Naive thymus-derived CD8-positive, alpha-beta T cell (primary cell): ENCODE measurements around the gene NT5C1B. TPM values are rescaled to one million over a fixed set of nuclear protein-coding genes. Genes with fewer than 3 reads are reported as not detected.
A peak's percentile ranks its signal among the peaks of the same experiment; 100 is the strongest.

Source experiments
- ATAC-seq, 2 donors: fragments of 150-1000 bp; cut with Tn5 transposase in 1 of 2; sonication (Bioruptor Pico), chemical (Tn5 transposase) in 1 of 2; 1 replicate in 1 of 2; 2 replicates in 1 of 2; pipeline ENCODE4 v1.10.0; 2021; ENCODE audit warnings: mild to moderate bottlenecking in 2 of 2, moderate library complexity in 2 of 2
- POLR2A ChIA-PET: fragments of 350-600 bp; sonication (Branson Sonifier 250); formaldehyde crosslinking; loops from one replicate; lab custom pipeline; 2021; ENCODE audit warnings: antibody characterized with exemption; lab: Charles Lee
- DNase-seq, 10 donors: peaks; one replicate each; pipeline versions ENCODE4 v3.0.0 to v3.0.0-alpha.2; 2020 to 2022
- H3K27ac Mint-ChIP-seq, 10 donors: one replicate each; pipeline ENCODE4 v1.8.0; 2020 to 2022; ENCODE audit warnings: mild to moderate bottlenecking in 10 of 10, mixed read lengths in 10 of 10, moderate library complexity in 4 of 10, inconsistent platforms in 1 of 10
- H3K27me3 Mint-ChIP-seq, 5 donors: one replicate each; pipeline ENCODE4 v1.8.0; 2021 to 2022; ENCODE audit warnings: mixed read lengths in 5 of 5
- H3K36me3 Mint-ChIP-seq, 3 donors: one replicate each; pipeline ENCODE4 v1.8.0; 2020 to 2022; ENCODE audit warnings: mixed read lengths in 3 of 3, mild to moderate bottlenecking in 2 of 3, inconsistent platforms in 1 of 3
- H3K4me1 Mint-ChIP-seq, 4 donors: one replicate each; pipeline ENCODE4 v1.8.0; 2021 to 2022; ENCODE audit warnings: mixed read lengths in 4 of 4
- H3K4me3 Mint-ChIP-seq, 10 donors: one replicate each; pipeline ENCODE4 v1.8.0; 2020 to 2022; ENCODE audit warnings: mild to moderate bottlenecking in 10 of 10, mixed read lengths in 10 of 10, moderate library complexity in 6 of 10, inconsistent platforms in 1 of 10
- H3K9me3 Mint-ChIP-seq, 9 donors: one replicate each; pipeline ENCODE4 v1.8.0; 2020 to 2022; ENCODE audit warnings: mixed read lengths in 9 of 9, mild to moderate bottlenecking in 3 of 9, inconsistent platforms in 1 of 9, moderate library complexity in 1 of 9
- polyA plus RNA-seq, 3 donors: library from polyadenylated mRNA; unstranded; fragments of 300-500 nt; fragmentation: Illumina TruSeq; gene quantifications; one replicate each; pipeline ENCODE4 v1.2.3, GENCODE V29; 2021
- total RNA-seq, 8 experiments: library from RNA in 2 of 8; stranded (reverse) in 2 of 8; gene quantifications; one replicate each; pipeline ENCODE4 v1.2.3 and lab custom pipeline; 2021 to 2026

NT5C1B gene
- total and polyA plus RNA-seq, 5 experiments from 2014 or later: 0.57 to 1.1 (median 0.60) TPM; not detected in 2

DNA sequence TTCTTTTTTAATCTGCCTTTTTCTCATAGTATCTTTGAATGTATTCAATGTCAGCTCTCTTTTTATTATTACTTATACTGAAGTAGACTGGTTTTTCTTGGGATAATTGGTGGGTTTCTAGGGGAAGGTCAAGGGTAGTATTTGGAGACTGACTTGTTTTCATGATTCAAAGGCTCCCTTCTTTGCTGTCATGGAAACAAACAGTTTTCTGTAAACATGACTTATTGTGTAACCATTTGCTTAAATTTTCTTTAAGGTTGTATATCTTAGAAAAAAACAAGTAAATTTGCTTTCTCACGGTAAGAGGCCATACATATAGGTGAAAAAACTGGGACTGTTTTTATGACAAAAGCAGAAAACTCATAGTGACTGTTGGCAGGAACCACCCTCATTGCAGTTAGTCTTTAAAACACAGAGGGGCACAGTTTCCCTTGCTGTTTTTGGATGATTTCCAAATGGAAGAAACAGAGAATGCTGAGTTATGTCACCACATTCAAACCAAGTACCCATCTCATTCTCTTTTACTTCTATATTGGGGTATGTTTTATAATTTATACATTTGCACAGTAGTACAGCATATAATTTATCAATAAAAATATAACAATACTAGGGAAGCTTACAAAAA lies 23.1 kb downstream of the NT5C1B start:
- Mint-ChIP-seq H3K27ac (no peak overlapping the region), H3K9me3 (peaks cover 0 to 15% (median 5%) of the 10 kb centered on the region in 9 donors), H3K27me3 (no peaks in the 10 kb centered on the region), H3K4me3 (no peak overlapping the region), H3K4me1 (peaks cover 0 to 11% (median 6%) of the 10 kb centered on the region in 4 donors), H3K36me3 (peaks cover 40 to 65% (median 60%) of the 10 kb centered on the region in 3 donors)
- ATAC-seq (no peak), DNase-seq (no peak)
- POLR2A ChIA-PET: no interaction called here

DNA sequence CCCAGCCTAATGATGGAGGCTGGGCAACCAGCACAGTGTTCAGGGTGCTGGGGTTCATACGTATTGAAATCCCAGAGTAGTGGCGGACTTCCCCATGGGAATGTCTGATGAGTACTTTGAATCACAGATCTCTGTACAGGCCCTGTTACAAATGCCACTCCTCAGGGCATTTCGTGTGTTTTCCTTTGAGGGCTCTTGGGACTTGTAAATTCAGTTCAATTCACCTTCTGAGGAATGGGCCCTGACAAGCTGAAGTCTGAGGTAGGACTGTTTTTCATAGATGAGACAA lies 28.6 kb downstream of the NT5C1B start:
- Mint-ChIP-seq H3K9me3 (peaks cover 0 to 15% (median 5%) of the 10 kb centered on the region in 9 donors), H3K27ac (peak overlapping the region; percentile 88 to 99 (median 94)), H3K4me1 (peaks cover 27 to 53% (median 48%) of the 10 kb centered on the region in 4 donors), H3K36me3 (peaks cover 14 to 47% (median 28%) of the 10 kb centered on the region in 3 donors), H3K27me3 (no peaks in the 10 kb centered on the region), H3K4me3 (peak overlapping the region; percentile 82 to 96 (median 90))
- DNase-seq: no peak
- ATAC-seq: no peak
- POLR2A ChIA-PET: interaction anchor here (0.9 to 2.3 kb wide), 11 partner anchors 14 to 1887 kb away, joined by 3 to 21 read pairs (median 5); partner anchors contain the start of genes GEN1, RHOB, SMC6 and TTC32

DNA sequence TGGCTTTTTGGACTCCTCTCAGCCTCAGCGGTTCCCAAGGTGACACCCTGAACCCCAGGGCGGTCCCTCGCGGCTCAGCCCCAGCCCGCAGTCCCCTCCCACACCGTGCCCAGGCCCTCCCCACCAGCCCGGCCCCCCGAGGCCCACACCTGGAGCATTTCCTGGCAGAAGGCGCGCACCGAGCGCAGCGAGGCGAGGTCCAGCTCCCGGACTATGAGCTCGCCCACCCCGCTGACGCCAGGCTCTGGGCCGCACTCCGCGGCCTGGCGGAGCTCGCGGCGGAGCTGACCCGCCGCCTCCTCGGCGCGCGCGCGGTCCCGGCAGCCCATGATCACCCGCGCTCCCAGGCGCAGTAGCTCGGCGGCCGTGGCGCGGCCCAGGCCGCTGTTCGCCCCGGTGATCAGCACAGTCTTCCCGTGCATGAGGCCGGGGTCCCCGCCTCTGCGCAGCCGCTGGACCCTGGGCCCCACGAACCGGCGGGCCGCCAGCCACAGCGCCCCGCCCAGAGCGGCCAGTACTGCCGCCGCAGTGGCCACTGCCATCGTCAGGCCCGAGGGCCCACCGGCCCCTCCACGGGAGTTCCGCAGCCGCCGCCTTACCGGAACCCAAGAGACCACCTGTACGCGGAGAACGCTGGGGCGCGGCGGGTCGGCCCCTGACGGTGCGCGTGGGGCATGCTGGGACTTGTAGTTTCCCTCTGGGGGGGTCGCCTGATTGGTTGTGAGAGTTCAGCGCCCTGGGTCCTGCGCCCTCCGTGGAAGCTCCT lies 29.2 kb downstream of the NT5C1B start, which contains the start of gene RDH14:
Gene RDH14 (minus strand): TSS at position 623 of the 766 bp plus-strand sequence. CDS start 81 bp downstream, at position 542.
- Mint-ChIP-seq H3K27ac (peak within 1 kb of the TSS; percentile 88 to 99 (median 98)), H3K36me3 (peaks cover 14 to 48% (median 31%) of the 10 kb centered on the region in 3 donors), H3K4me1 (peaks cover 27 to 55% (median 50%) of the 10 kb centered on the region in 4 donors), H3K4me3 (peak within 1 kb of the TSS; percentile 82 to 97 (median 94)), H3K9me3 (peaks cover 0 to 15% (median 4%) of the 10 kb centered on the region in 9 donors), H3K27me3 (no peaks in the 10 kb centered on the region)
- DNase-seq (peak; percentile 85 to 97 (median 96)), ATAC-seq (peak; percentile 88 to 89)
- POLR2A ChIA-PET: interaction anchor here (0.7 to 2.3 kb wide), 14 partner anchors 9 to 1887 kb away, joined by 3 to 21 read pairs (median 4); partner anchors contain the start of genes GEN1, RHOB, SMC6 and TTC32

DNA sequence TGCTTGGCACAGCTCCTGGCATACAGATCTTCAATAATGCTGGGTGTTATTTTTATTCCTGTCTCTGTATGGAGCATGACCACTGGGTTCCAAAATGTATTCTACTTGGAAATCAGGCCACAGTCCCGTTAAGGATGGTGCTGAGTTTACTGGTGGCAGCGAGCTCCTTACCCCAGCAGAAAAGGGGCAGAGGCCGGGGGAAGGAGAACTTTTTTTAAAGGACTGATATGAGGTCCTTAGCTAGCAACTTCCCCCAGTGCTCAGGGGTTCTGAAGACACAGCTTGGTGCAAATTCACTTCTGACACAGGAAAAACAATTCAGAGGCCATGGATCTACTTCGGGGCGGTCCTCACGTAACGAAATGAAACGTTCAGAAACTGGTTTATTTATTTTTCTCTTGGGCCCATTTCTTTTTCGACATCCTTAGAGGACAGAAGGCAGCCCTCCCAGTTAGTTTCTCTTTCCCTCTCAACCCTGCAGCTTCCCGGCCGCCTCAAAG lies 29.8 kb downstream of the NT5C1B start:
- H3K9me3 Mint-ChIP-seq: peaks cover 0 to 9% (median 0%) of the 10 kb centered on the region in 9 donors
- no peaks in the 10 kb centered on the region for H3K27me3 Mint-ChIP-seq
- DNase-seq: no peak
- H3K4me1 Mint-ChIP-seq: peaks cover 27 to 57% (median 55%) of the 10 kb centered on the region in 4 donors
- no peak for ATAC-seq
- POLR2A ChIA-PET: interaction anchor here (0.7 to 2.3 kb wide), 11 partner anchors 8 to 1794 kb away, joined by 3 to 21 read pairs (median 5); partner anchors contain the start of gene TTC32
- H3K4me3 Mint-ChIP-seq: peak overlapping the region; percentile 82 to 97 (median 94)
- H3K36me3 Mint-ChIP-seq: peaks cover 11 to 47% (median 28%) of the 10 kb centered on the region in 3 donors
- H3K27ac Mint-ChIP-seq: peak overlapping the region; percentile 88 to 99 (median 98)

DNA sequence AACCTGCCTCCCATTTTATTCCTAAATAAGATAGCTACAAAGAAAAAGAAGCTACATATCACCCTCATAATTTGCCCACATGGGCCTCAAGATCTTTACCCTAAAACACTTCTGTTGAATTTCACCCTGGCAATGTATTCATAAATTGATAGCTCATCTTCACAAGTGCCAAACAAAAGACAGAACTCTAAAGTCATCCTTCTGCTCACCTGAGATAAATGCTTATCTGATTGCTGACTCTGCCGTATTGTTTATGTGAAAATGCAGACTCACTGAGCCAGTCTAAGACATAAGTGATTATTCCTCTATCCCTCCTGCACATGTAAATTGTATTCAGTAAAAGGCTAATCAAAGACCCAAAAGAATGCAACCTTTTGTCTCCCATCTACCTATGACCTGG lies 30.9 kb downstream of the NT5C1B start:
- POLR2A ChIA-PET: interaction anchor here (0.8 kb wide), 1 partner anchor 1343 kb away, joined by 3 read pairs; the partner anchor contains the start of gene TTC32
- peak overlapping the region in 9 of 10 donors; percentile 4 to 97 (median 87) for H3K4me3 Mint-ChIP-seq
- peaks cover 0 to 5% (median 0%) of the 10 kb centered on the region in 9 donors for H3K9me3 Mint-ChIP-seq
- ATAC-seq (no peak), DNase-seq (no peak)
- no peaks in the 10 kb centered on the region for H3K27me3 Mint-ChIP-seq
- H3K36me3 Mint-ChIP-seq: peaks cover 11 to 49% (median 20%) of the 10 kb centered on the region in 3 donors
- peaks cover 30 to 63% (median 59%) of the 10 kb centered on the region in 4 donors for H3K4me1 Mint-ChIP-seq
- H3K27ac Mint-ChIP-seq: peak overlapping the region in 9 of 10 donors; percentile 10 to 99 (median 94)

DNA sequence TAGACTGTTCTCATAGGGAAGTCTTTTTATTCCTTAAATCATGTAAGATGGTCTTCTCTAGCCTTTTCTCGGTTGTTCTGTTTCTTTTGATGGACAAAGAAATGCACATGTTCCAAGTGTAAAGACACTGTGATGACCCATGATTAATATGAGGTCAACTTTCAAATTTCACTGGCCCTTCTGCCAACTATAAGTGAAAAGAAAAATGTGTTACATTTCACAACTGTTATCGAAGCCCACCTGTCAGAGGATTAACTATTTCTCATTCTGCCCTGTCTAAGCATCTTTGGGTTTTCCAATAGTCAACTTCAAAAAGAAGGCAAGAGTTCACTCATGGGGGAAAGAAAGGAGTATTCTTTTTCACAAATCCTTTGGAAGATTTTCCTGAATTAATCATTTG lies 32.2 kb downstream of the NT5C1B start:
- no peak for ATAC-seq
- H3K9me3 Mint-ChIP-seq: no peaks in the 10 kb centered on the region
- H3K36me3 Mint-ChIP-seq: peaks cover 8 to 51% (median 13%) of the 10 kb centered on the region in 3 donors
- POLR2A ChIA-PET: no interaction called here
- H3K4me3 Mint-ChIP-seq: peak overlapping the region in 1 of 10 donors; percentile 37
- no peak for DNase-seq
- peaks cover 30 to 73% (median 72%) of the 10 kb centered on the region in 4 donors for H3K4me1 Mint-ChIP-seq
- peak overlapping the region in 2 of 10 donors; percentile 46 to 49 for H3K27ac Mint-ChIP-seq
- H3K27me3 Mint-ChIP-seq: no peaks in the 10 kb centered on the region

DNA sequence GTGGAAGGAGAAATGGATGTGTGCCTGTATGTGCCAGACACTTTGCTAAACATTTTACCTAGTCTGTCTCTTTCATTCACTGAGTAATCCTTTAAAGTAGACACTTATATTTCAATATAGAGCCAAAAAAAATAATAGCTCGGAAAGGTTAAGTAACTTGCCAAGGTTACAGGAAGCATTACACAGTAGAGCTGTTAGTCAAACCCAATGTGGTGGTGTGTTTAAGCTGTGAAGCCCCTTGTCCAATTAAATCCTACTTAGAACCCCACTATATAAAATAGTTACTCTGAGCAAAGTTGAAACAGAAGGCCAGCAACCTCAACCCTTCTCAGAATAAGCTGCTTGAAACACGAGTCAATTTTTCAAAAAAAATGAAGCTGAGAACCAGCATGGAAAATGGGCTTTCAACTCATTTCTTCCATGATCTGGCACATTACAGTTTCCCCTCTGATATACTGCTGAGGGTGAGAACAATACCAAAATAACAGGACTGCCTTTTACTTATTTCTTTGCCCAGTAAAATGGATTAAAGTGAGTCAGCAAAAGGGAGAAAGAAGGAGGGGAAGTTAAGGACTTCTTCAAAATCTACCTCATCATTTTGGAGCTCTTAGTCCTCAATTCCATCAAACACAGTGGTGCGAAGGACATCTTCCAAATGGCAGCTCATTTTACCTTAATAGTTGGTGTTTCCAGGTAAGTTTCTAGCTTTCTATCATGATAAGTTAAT lies 36.9 kb downstream of the NT5C1B start:
- POLR2A ChIA-PET: no interaction called here
- Mint-ChIP-seq H3K27me3 (no peaks in the 10 kb centered on the region), H3K36me3 (peaks cover 7 to 50% (median 18%) of the 10 kb centered on the region in 3 donors), H3K4me1 (peaks cover 19 to 78% (median 63%) of the 10 kb centered on the region in 4 donors), H3K27ac (peak overlapping the region in 1 of 10 donors; percentile 41), H3K9me3 (no peaks in the 10 kb centered on the region), H3K4me3 (peak overlapping the region in 1 of 10 donors; percentile 15)
- ATAC-seq: no peak
- no peak for DNase-seq

DNA sequence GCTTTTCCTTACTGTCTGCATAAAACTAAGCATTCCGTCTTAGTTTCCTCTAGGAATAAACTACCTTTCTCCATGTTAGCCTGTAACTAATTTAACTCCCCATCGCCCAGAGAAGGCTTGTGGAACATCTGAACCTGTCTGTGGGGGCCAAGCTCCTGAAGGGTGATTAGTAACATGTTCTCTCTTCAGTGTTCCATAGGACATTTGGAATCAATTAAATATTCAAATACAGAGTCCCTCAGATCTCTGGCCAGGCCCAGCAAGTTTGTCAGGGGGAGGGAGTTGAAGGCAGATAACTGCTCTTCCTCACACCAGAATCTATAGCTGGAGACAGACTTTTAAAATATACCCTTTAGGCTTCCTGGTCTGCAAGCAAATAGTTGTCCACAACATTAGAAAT lies 37.7 kb downstream of the NT5C1B start:
- Mint-ChIP-seq H3K9me3 (no peaks in the 10 kb centered on the region), H3K4me3 (peak overlapping the region in 2 of 10 donors; percentile 4 to 9), H3K4me1 (peaks cover 21 to 76% (median 62%) of the 10 kb centered on the region in 4 donors), H3K27me3 (no peaks in the 10 kb centered on the region), H3K27ac (peak overlapping the region in 1 of 10 donors; percentile 32), H3K36me3 (peaks cover 7 to 43% (median 18%) of the 10 kb centered on the region in 3 donors)
- POLR2A ChIA-PET: interaction anchor here (1.3 kb wide), 1 partner anchor 8 kb away, joined by 5 read pairs; no protein-coding TSS in a partner anchor
- no peak for ATAC-seq
- DNase-seq: no peak

DNA sequence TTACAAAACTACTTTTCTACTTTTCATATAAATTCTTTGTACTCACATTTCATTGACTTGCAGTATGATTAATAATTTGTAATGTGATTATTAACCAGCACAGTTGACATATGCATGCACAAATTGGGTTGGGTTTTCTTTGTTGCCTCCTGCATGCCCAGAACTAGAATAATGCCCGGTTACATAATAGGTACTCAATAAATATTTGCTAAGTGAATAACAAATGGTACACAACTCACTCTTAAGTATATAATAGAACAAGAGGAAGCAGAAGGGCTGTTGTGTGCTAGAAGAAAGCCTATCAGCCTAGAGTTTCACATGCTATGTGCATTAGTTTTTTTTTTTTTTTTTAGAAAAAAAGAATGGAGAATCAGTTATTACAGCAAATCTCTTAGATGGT lies 38.2 kb downstream of the NT5C1B start:
- POLR2A ChIA-PET: interaction anchor here (1.3 kb wide), 1 partner anchor 8 kb away, joined by 5 read pairs; no protein-coding TSS in a partner anchor

DNA sequence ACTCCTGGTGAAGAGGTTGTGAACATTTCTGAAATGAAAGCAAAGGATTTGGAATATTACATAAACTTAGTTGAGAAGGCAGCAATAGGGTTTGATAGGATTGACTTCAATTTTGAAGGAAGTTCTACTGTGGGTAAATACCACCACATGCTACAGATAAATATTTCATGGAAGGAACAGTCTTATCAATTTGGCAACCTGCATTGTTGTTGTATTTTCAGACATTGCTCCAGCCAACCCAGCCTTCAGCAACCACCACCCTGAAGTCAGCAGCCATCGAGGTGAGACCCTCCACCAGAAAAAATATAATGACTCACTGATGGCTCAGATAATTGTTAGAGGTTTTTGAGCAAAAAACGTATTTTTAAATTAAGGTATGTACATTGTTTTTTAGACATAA lies 38.9 kb downstream of the NT5C1B start:
- no peaks in the 10 kb centered on the region for H3K27me3 Mint-ChIP-seq
- peak overlapping the region in 2 of 10 donors; percentile 17 to 29 for H3K27ac Mint-ChIP-seq
- POLR2A ChIA-PET: no interaction called here
- DNase-seq: no peak
- peak overlapping the region in 1 of 10 donors; percentile 14 for H3K4me3 Mint-ChIP-seq
- H3K4me1 Mint-ChIP-seq: peaks cover 23 to 78% (median 68%) of the 10 kb centered on the region in 4 donors
- ATAC-seq: no peak
- H3K36me3 Mint-ChIP-seq: peaks cover 6 to 33% (median 14%) of the 10 kb centered on the region in 3 donors
- no peaks in the 10 kb centered on the region for H3K9me3 Mint-ChIP-seq

More for the DNA sequence above, 38.2 kb downstream of the NT5C1B start:
- ATAC-seq: no peak
- peaks cover 7 to 39% (median 18%) of the 10 kb centered on the region in 3 donors for H3K36me3 Mint-ChIP-seq
- H3K27ac Mint-ChIP-seq: peak overlapping the region in 1 of 10 donors; percentile 32
- no peaks in the 10 kb centered on the region for H3K9me3 Mint-ChIP-seq
- no peak overlapping the region for H3K4me3 Mint-ChIP-seq
- DNase-seq: no peak
- no peaks in the 10 kb centered on the region for H3K27me3 Mint-ChIP-seq
- peaks cover 23 to 76% (median 63%) of the 10 kb centered on the region in 4 donors for H3K4me1 Mint-ChIP-seq

DNA sequence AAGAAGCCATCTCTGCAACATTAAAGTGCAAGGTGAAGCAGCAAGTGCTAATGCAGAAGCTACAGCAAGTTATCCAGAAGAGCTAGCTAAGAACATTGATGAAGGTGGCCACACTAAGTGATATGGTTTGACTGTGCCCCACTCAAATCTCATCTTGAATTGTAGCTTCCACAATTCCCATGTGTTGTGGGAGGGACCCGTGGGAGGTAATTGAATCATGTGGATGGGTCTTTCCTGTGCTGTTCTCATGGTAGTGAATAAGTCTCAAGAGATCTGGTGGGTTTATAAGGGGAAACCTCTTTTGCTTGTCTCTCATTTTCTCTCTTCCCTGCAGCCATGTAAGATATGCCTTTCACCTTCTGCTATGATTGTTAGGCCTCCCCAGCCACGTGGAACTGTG lies 40.3 kb downstream of the NT5C1B start:
- Mint-ChIP-seq H3K4me1 (peaks cover 25 to 74% (median 68%) of the 10 kb centered on the region in 4 donors), H3K9me3 (no peaks in the 10 kb centered on the region), H3K27me3 (no peaks in the 10 kb centered on the region), H3K36me3 (peaks cover 0 to 21% (median 8%) of the 10 kb centered on the region in 3 donors), H3K27ac (peak overlapping the region in 6 of 10 donors; percentile 4 to 81 (median 38)), H3K4me3 (peak overlapping the region in 1 of 10 donors; percentile 16)
- DNase-seq: no peak
- POLR2A ChIA-PET: no interaction called here
- ATAC-seq: no peak
